NCI-H526 (cell line): ENCODE measurements around the gene SEC16A.
A peak's percentile ranks its signal among the peaks of the same experiment; 100 is the strongest.
"Not testable (repeated sequence)": the region's sequence is repeated elsewhere in the genome, so short reads cannot be mapped to it uniquely, and the experiment has no call there.

ENCODE experiments used
- DNase-seq, 2 experiments: peaks; one replicate each; lab custom pipeline; 2025; lab: John Stamatoyannopoulos, UW

The SEC16A gene

DNA sequence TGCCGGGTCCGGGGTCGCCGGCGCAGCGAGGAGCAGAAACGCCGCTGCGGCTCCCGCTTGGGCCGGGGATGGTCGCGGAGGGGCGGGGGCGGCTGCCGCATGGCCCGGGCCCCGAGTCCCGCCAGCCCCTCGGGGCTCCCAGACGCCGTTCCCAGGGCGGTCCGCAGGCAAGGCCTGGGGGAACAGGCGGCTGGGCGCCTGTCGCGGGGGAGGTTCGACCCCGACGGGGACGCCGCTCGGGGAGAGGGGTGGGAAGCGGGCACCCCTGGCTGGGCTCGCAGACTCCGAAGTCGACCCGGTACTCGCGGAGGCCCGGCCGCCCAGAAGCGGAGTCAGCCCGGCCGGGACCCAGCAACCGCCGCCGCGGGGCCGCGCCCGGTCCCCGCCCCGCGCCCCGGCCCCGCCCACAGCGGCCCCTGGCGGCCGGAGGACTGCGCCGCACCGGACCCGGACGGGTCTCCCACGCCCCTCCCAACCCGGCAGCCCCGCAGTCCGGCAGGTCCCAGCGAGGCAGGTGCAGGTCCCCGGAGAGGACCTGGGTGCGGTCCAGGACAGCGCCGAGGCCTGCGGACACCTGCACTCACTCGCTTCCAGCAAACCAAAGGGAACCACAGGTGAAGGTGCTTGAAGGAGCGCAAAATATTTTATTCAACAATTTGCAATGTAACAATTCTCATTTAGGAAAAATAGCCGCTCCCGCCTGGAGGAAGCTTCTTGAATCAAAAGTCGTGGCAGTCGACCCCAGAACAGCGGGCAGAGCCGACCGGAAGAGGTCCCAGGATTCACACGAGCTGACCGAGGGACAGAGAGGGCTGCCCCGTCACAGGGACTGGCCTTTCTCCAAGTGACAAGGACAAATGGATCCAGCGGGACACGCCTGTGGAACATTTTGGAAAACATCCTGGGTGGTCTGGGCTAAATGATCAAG is 43.1 kb downstream of the SEC16A start, which contains the start of gene INPP5E:
TSS of gene INPP5E (minus strand) at position 365 of the 928 bp plus-strand sequence. CDS start 426 bp downstream, outside the sequence.
- peak in 1 of 2 experiments; percentile 69 for DNase-seq

DNA sequence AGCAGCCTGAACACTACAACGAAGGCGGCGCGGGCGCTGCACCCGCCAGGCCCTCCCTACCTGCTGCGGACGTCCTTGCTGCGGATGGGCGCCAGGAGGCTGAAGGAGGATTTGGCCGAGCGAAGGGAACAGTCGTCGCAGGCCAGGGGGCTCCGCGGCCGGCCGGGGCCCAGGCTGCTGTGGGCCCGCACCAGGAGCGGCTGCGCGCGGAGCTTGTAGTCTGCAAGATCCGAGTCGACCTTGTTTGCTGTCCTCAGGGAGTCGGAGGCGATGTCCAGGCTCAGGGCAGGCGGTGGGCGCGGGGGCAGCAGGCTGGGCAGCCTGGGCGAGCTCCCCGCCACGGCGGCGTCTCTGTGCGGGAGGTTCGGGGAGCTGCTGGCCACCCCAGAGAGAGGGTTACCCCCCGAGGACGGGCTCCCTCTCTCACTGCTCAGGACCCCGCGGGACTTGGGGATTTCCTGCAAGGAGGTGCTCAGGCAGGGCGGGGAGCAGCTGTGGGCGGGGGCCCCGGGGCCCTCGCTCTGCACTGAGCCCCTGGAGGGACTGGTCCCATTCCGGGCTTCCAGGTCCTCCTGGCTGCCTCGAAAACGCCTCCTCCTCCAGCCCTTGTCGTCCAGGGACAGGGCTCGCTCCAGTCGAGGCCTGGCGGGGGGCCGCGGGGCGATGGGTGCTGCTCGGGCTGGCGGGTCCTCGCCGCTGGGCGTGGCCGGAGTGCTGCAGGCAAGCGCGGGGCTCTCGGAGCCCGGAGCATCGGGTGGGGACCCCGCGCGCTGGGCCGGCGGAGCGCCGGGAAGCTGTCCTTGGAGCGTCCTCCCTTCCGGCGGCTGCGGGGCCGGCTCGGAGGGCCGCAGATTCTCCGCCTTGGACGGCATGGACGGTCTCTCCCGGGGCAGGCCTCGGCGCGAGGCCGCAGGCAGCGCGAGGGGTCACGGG is 44.0 kb downstream of the SEC16A start:
- DNase-seq: peak in 1 of 2 experiments; percentile 56

DNA sequence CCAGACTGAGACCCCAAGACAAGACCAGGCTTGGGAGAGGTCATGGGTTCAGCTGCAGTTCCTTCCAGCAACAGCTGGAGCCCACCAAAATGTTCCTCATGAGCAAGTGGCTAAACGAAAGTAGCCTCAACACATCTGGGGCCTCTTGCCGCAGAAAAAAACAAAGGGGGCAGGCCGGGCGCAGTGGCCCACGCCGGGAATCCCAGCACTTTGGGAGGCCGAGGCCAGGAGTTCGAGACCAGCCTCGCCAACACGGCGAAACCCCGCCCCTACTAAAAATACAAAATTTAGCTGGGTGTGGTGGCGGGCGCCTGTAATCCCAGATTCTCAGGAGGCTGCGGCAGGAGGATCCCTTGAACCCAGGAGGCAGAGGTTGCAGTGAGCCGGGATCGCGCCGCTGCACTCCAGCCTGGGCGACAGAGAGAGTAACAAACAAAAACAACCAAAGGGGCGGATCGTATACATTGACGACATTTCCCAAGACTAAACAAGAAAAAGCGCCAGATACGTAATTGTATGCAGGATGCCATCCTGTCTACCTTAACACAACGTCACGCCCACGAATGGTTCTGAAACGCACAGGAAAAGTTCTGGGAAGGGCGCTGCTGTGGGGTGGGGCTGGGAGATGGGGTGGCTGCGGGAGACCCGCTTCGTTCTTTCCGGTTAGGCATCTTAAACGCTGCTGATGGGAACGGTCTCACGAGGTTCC is 44.8 kb downstream of the SEC16A start:
- DNase-seq: no peak

DNA sequence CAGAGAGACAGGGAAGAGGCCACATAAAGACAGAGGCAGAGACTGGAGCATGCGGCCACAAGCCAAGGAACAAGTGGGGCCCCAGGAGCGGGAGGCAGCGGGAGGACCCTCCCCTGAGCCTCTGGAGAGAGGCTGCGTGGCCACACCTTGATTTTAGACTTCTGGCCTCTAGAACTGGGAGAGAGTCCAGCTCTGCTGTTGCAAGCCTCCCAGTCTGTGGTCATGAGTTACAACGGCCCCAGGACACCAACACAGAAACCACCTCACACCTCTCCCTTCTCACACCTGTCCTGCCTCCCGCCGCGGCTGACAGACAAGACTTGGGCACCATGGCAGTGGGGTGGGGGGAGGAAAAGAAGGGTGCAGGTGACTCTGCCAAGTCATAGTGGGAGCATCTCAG is 45.4 kb downstream of the SEC16A start:
- no peak for DNase-seq

DNA sequence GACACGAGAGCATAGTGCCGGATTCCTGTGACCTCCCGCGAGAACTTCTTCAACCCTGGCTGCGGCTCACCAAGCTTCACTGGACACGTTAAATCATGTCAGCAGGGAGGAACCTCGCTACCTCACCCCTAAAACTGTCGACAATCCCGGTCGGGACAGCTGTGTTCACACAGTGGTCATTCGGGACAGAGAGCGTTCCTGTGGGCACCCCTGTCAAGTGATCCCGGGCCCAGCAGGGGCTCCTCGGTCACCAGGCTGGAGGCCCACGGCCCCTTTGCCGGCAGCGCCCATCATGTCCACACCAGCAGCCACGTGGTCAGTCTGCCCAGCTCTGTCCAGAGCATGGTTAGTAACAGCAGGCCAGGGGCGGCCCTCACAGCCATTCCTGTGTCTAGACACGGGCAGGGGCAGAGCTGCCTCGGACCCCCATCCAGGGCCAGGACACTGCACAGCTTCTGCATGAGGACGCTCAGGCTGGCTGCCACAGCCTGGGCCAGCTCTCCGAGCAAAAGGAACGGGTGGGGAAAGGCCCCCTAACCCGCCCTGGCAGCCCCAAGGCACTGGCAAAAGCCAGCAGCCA is 46.7 kb downstream of the SEC16A start:
- DNase-seq: no peak

DNA sequence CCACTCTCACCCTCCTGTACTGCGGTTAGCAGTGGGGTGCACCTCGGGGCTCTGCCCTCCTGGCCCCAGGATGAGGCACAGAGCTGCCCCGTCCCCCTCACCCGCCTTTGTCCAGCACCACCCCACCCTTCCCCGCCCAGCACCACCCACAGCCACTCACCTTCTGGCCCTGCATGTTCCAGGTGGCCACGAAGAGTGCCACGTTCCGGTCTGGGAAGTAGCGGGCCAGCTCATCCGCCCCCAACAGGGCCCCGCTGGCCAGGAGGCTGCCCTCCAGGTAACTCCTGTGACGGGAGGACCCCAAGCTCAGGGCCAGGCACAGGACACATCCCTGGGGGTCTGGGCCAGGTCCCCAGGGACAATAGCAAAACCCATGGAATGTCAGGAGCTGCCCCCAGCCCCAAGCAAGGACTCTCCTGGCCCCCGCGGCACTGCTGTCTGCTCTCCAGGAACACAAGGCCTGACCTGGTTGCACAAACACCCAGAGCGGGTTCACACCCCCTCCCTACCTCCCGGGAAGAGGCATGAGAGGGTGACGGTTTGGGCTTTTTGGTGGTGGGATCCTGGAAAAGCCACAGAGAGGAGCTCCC is 48.2 kb downstream of the SEC16A start:
- DNase-seq: no peak

DNA sequence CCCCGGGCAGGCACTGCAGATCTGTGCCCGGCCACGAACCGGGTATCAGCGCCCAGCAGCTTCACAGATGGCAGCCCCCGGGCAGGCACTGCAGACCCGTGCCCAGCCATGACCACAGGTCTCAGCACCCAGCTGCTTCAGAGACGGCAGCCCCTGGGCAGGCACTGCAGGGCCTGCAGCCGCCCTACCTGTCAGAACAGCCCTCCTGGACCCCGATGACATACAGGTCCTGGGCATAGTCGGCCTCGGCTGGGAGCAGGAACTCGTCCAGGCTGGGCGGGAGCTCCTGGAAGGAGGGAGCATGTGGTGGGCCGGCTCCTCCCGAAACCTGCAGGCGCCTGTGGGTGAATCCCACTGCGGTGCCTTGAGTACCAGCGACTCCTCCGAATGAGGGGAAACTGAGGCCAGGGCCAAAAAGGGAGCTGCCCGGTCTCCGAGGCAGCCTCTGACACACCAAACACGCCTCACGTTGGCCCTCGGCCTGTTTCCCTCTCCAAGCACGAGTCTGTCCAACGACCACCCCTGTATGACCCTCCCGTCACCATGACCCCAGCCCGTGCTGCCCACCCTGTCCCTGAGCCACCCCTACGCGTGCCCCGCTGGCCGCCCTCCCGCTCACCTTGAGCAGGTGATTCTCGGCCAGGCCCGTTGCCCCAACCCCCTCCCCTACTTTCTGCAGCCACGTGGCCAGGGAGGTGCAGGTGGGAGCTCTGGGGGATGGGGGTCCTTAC is 48.8 kb downstream of the SEC16A start:
- DNase-seq: no peak

DNA sequence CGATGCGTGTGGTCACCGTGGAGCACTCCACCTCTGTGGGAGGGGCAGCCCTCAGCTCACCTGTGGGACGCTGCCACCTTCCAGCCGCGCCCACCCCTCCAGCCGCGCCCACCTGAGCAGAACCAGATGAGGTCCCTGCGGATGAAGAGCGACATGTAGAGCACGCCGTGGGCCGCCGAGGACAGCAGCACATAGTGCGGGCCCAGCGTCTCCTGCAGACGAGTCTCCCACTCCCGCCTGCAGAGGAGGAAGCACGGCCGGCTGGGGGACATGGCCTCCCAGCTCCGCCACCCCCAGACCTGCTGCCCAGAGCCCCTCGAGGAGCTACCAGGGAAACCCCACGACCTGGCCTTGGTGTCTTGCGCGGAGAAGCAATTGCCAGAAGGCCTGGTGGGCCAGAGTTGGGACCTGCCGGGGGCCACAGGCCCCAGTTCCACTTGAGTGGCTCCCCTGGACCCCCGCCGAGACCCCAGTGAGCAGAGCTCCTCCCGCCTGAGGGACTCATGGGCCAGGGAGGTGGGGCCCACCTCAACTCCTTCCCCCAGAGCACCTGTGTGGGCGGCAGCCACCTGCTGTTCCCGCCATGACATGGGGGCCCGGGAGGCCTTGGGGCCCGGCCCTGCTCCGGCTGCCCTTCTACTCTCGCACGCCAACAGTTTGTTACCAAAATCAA is 49.7 kb downstream of the SEC16A start:
- no peak for DNase-seq

DNA sequence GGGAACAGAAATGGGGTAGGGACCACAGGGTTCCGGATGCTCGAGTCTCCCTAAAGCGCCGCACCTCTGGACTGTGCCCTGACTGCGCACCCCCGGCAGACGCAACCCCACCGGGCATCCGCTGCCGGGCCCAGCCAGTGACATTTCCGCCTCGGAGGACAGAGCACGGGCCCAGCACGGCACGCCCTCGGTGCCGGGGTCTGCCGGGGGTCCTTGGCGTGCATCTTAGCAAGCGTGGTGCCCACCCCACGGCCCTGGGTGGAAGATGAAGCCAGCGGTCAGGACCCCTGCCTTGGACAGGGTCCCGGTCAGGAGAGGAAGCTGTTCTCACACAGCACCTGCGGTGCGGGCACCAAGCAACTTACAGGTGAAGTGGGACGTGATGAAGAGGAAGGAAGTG is 50.2 kb downstream of the SEC16A start:
- no peak for DNase-seq

DNA sequence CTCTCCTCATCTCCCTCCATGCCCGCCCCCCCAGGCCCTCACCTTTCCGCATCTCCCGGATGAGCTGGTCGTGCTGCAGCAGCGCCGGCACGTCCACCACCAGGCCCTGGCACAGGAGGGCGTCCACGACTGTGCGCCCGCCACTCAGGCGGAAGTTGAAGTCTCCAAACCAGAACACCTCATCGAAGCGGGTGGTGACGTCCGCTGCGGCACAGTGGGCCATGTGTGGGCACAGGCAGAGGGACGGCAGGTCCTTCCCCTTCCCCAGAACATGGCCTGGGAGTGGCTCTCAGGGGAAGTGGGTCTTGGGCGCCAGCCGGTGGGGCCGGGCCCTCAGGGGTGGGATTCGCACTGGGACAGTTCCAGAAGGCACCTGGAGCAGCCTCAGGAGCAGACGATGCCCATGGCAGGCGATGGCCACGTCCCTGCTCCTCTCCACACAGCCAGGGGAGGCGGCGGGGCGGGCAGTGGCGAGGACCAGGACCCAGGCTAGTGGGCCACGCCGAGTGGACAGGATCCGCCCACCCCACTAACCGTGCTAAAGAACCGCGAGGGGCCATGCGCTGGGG is 51.0 kb downstream of the SEC16A start:
- DNase-seq: no peak

DNA sequence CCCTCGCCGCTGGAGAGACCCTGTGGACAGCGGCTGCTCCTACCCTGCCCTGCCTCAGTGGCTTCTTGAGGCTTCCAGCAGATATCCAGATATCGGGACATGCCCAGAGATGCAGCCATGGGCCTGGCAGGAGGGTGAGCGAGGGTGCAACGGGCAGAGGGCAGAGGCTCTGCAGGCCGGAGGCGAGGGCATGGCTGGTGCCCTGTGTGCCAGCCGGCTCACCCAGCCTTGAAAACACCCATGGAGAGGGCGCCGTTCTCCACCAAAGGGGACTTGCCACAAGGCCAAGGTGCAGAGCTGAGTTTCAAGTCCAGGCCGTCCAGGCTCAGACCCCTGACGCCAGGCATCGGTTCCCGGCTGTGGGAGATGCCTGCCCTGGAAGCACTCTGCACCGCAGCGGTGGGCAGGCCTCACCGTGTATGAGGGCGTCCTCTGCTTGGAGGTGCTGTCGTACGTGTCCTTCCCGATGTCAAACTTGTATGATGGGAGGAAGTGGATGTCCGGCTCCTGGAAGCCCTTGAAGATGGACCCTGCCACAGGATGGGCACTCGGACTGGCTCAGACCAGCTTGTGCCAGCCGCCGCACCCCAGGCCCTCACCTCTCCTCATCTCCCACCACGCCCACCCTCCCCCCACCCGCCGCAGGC is 52.1 kb downstream of the SEC16A start:
- no peak for DNase-seq

DNA sequence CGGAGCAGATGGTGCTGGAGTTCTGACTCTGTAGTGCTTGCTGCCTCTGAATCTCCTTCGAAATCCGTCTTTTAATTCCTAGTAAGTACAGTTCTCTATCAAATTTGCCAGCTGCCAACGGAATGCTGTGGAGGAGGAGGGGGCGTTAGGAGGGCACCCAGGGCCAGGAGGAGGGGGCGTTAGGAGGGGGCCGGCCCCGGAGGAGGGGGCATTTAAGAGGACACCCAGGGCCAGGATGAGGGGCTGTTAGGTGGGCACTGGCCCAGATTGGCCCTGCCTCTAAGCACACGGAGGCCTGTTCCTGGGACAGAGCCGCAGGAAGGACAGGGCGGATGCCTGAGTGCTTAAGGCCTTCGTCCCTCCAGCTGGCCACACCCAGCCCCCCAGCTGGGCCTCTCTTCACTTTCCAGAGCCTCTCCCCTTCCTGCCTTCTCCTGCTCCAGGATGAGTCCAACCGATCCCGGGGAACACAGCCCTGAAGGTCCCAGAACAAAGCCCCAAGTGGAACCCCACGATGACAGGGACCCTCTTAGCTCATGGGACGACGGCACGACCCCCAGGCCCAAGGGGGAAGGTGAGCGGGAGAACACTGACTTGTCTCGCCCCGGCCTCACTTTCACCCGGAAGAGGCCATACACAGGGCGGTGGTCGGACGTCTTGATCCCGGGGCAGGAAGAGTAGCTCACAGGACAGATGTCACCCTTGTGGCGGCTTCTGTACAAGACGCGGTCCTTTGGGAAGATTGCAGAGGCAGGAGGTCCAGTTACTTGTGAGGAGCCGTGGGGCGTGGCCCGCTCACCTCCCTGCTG is 53.0 kb downstream of the SEC16A start:
- no peak for DNase-seq

DNA sequence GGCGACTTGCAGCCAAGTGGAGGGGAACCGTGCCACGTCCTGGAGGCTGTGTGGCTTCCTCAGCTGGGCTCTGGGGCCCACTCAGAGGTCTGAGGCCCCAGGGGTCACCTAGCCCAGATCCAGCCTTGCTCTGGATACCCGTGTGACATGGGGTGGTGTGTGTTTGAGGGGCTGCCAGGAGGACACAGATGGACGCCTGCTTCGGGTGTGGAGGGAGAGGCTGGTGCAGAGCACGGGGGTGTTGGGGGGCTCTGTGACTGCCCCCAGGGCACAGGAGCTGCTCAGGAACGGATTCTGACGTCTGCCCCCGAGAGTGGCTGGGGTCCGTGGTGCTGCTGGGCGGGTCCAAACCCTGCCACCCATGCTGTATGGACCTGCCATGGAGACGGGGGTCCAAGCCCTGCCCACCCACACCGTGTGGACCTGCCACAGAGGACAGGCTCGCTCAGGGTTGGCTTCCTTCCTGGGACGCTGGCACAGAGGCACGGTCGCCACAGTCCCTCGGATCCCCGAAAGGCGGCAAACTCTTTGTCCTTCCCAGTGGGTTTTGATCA is 53.7 kb downstream of the SEC16A start:
- DNase-seq: no peak

DNA sequence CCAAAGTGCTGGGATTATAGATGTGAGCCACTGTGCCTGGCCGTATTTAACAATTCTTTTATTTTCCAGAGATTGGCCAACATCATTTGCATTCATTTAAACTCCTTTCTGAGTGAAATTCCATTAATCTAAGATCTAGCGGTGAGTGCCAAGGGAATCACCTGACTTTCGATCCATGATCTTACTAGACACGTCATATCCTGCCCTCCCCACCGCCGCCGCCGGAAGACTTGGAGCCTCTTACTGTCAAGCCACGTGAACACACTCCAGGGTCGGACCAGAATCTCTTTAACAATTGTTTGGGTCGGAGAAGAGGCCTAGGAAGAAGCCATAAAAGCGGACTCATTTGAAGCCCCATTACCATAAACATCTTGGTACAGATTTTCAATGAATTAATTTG is 56.1 kb downstream of the SEC16A start:
- DNase-seq: no peak

DNA sequence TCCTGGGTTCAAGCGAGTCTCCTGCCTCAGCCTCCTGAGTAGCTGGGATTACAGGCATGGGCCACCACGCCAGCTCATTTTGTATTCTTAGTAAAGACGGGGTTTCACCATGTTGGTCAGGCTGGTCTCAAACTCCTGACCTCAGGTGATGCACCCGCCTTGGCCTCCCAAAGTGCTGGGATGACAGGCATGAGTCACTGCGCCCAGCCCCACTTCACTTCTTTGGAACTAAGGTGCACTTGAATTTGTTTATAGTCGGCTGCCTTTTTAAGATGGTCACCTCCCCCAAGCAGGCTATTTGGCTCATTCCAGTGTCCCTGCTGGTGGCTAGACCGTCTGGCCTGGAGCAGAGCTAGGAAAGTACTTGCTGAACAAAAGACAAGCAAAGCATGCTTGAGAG is 57.5 kb downstream of the SEC16A start:
- not testable (repeated sequence) for DNase-seq

DNA sequence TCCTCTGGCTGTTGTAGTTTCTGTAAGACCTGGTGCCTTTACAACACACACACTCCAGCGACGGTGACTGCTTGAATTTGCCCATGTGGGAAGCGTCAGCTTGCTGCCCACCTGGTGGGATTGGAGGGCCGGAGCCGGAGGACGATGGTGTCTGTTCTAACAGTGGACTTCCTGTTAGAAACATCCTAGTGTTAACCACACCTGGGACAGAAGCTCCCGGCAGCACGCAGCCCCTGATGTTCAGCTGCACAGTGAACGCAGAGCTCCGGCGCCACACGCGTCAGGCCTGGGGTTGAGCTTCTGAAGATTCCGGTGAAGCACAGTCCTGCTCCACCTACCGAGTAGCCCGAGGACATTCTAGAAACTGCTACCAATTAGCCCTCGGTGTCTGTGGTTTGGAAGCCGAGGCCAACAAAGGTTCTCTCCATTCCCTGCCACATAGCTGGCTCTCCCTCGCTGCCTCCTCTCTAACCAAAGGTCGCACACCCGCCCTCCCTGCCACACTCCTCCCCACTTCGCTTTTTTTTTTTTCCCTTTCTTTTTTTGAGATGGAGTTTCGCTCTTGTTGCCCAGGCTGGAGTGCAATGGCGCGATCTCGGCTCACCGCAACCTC is 58.0 kb downstream of the SEC16A start:
- no peak for DNase-seq

DNA sequence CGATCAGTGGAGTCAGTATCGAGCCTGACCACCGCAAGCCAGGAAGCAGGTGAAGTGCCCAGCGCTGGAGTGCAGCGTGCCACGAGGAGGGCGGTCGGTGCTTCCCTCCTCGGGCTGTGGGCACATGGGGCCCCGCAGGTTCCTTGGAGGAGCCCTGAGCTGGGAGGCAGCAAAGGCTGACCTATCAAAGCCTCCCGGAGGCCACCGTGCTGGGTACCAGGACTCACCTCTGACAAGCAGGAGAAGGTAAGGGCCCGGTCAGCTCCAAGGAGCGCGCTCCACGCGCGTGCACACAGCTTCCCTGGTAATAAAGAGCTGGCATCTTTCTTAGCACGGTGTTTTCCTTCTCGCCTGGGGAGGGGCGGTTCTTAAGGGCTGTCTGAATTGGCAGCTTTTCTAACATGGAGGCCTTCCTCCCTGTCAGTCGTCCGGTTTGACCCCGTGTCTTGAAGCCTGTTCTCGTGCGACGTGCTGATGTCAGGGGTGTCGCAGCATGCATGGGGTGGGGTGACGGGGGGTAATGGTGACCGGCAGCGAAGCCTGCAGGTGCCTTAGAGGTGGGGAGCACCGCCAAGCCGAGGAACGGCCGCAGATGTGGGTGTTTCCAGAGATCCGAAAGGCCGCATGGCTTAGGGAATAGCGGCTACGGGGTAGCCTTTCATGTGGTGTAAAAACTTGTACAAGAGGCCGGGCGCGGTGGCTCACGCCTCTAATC is 59.3 kb downstream of the SEC16A start:
- no peak for DNase-seq
